NCI-H2196 (cell line): ENCODE data around the gene CYP27C1.
A peak's percentile ranks its signal among the peaks of the same experiment; 100 is the strongest.
"Not testable (repeated sequence)": the region's sequence is repeated elsewhere in the genome, so short reads cannot be mapped to it uniquely, and the experiment has no call there.

Source experiments
- DNase-seq: peaks from one replicate; lab custom pipeline; 2025; ENCODE audit not compliant: unreplicated experiment; lab: John Stamatoyannopoulos, UW

Gene CYP27C1

DNA sequence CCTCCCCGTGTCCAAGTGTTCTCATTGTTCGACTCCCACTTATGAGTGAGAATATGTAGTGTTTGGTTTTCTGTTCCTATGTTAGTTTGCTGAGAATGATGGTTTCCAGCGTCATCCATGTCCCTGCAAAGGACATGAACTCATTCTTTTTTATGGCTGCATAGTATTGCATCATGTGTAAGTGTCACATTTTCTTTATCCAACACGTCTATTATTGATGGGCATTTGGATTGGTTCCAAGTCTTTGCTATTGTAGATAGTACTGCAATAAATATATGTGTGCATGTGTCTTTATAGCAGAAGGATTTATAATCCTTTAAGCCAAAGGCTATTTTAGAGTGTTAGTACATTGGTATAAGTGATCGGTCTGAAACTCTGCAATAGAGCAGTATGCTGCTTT is 4.0 kb upstream of the CYP27C1 start:
- not testable (repeated sequence) for DNase-seq

GRCh38 chr2:127220768-127221527 is 849 bp upstream of the CYP27C1 start:
- DNase-seq: no peak

DNA sequence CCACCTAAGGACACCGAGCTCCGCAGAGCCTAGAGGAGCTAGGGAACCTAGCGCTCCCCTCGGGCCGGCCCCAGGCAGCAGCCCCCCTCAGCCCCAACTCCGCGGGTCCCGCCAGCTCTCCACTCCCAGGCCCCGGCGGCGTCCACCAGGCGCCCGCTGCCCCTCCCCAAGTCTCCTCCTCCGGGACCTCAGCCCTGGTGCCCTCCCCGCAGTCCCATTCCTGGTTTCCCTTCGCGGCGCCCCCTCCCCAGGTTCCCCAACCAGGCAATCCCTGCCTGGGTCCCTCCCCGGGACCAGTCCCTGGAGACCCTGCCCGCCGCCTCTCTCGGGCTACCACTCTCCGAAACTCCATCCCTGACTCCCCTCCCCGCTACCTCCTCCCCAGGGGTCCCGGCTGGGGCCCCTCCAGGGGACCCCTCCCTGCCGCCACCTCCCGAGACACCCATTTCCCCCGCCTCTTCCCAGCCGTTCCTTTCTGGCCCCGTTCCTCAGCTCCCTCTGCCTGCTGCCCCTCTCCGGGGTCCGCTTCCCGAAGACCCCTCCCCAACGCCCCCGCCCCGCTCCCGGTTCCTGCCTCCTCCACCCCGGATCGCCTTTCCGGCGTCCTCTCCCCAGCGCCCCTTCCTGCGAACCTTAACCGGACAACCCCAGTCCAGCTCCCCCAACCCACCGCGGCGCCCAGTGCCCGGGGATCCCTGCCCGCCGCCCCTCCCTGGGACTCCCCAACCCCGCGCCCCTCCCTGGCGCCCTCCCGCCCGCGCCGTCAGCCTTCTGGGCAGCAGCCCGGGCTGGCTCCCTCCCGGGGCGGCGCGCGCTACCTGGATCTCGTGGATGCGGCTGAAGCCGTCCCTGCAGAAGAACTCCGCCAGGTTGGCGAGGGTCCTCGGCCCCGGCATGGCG is 678 bp downstream of the CYP27C1 start:
- DNase-seq: no peak

- DNase-seq: no peak
These were observed 1.3 kb downstream of the CYP27C1 start for GRCh38 chr2:127218812-127219170.

DNA sequence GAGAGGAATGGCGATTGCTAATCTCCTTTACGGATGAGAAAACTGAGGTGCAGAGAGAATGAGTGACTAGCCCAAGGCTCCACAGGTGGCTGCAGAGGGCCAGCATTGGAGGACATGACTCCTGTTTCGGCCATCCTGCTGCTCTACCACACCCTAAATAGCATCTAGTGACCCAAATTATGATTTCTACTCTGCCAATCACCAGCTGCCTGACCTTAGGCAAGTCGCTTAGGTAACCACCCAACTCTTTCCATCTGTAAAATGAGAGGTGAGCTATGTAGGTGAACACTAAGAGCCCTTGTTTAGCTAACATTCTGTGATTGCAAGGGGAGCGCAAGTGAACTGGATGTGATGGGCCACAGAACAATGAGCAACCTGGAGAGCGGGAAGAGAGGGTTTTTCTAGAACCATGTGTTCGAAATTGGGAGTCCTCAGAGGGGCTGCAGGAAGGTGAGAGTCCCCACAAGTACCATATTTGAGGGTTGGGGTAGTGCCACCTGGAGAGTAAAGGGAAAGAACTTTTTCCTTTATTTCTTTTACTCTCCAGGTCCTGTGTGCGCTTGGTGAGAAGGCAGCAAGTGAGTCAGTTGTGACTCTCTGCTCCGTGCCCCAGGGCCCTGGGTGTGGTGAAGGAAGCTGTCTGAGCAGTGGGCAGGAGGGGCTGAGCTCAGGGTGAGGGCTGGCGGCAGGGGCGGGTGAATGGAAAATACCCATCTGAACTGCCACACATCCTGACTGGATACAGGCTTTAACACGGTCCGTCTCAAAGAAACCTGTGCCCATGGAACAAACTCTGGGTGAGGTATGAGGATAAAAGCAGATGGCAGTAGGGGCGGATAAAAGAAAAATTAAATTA is 2.4 kb downstream of the CYP27C1 start:
- no peak for DNase-seq

DNA sequence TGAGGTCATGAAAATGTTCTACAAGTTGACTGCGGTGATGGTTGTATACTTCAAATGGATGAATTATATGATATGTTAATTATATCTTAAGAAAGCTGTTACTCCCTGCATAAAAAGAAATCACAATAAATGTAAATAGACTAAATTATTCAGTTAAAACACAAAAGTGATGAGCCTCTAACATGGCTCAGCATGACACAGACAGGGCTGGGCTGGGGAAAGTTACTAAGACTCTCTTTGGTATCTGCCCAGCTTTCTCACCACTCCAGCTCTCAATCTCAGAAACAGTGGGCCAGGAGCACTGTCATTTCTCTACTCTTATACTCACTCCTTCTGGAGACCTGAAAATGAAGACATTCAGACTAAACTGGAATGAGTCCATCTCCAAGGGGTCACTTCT is 3.5 kb downstream of the CYP27C1 start:
- no peak for DNase-seq

DNA sequence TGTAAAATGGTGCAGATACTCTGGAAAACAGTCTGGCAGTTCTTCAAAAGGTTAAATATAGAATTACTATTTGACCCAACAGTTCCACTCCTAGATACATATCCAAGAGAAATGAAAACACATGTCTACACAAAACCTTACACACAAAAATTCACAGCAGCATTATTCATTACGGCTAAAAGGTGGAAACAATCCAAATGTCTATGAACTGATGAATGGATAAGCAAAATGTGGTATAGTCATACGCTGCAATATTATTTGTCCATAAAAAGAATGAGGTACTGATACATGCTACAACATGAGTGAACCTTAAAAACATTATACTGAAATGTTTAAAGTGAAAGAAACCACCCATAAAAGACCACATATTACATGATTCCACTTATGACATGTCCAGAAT is 4.0 kb downstream of the CYP27C1 start:
- no peak for DNase-seq

GRCh38 chr2:127214201-127214600 is 5.9 kb downstream of the CYP27C1 start:
- not testable (repeated sequence) for DNase-seq

- peak; percentile 87 for DNase-seq
These were observed 11.8 kb downstream of the CYP27C1 start for GRCh38 chr2:127208313-127208712.

- DNase-seq: no peak
These were observed 14.6 kb downstream of the CYP27C1 start for GRCh38 chr2:127205218-127206125.

GRCh38 chr2:127201452-127201851 is 18.6 kb downstream of the CYP27C1 start:
- DNase-seq: no peak

DNA sequence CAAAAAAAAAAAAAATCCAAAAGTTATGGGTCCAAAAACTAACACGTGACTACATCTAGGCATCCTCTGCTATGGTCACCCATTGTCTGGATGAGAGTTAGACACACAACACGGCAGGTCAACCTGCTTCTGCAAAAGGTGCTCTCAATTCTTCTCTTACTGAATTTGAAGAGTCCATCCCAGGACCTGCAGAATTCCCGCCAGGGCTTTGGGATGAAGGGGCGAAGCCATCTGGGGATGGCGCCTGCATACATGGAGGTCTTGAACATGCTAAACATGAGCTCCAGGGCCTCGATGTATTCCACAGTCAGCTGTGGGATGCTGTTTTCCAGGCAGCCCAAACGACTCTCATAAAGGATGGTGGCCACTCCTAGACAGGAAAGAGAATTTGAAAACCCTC is 19.1 kb downstream of the CYP27C1 start:
- no peak for DNase-seq

DNA sequence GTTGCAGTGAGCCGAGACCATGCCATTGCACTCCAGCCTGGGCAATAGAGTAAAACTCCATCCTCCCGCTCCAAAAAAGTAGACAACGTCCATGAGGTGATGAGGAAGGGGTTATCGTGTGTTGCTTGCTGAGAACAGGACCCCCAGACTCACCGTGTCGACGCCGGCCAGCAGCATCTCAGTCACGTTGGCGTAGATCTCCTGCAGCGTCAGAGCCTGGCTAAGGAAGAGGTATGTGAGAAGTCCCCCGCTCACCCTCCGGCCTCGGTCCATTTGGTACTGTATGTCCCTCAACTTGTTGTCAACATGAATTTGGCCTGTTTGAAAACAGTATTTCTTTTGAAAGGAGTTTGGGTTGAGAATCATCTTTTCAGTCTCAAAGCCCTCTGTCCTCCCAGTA is 20.9 kb downstream of the CYP27C1 start:
- DNase-seq: no peak

DNA sequence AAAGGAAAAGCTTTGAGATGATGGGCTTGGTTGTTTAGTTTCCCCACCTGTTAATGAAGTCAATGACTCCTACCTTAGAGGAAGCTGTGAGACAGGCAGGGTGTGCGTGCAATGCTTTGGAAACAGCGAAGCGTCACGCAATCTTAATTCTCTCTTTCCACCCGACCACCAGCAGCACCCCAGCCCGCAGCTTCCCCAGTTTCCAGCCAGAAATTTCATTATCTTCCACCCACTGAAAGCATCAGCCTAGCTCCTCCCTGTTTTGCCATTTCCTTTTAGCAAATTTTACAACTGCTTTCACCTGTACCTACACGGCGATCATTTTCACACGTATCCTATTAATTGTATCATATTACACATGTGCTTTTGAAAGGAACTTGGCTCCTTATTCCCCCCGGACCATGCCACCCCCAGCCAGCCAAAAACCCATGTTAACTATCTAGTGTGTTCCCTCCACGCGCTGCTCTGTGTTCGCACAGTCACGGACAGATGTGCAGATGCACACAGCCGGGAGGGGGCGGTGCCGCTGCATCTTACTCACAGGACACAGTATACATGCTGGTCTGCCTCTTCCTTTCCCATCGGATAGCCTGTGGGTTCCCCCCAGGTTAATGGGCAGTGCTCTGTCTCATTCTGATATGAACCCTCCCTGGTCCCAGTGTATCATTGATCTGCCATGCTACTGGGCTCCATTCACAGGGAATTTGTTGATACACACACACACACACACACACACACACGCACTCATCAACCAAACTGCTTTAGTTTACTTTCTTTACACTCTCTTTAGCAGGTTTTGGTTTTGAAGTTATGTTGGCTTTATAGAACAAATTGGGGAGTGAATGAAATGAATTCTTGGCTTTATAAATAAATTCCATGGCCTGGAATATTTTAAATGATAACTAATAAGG is 22.4 kb downstream of the CYP27C1 start:
- DNase-seq: peak; percentile 80

- peak; percentile 54 for DNase-seq
These were observed 23.1 kb downstream of the CYP27C1 start for GRCh38 chr2:127196998-127197397.

DNA sequence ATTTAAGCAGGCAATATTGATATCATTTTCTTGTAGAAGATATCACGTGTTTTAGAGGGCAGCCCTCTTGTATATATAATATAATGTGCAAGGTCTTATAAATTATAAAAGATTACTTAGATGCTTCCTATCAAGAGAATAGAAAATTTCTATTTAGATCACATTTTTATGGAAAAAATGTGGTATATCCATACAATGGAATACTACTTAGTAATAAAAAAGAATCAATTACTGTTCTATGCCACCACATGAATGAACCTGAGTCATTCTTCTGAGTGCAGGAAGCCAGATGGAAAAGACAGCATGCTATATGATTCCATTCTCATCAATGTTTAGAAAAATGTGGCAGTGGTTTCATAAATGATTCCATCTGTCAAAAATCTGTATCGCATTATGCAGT is 23.6 kb downstream of the CYP27C1 start:
- DNase-seq: no peak

DNA sequence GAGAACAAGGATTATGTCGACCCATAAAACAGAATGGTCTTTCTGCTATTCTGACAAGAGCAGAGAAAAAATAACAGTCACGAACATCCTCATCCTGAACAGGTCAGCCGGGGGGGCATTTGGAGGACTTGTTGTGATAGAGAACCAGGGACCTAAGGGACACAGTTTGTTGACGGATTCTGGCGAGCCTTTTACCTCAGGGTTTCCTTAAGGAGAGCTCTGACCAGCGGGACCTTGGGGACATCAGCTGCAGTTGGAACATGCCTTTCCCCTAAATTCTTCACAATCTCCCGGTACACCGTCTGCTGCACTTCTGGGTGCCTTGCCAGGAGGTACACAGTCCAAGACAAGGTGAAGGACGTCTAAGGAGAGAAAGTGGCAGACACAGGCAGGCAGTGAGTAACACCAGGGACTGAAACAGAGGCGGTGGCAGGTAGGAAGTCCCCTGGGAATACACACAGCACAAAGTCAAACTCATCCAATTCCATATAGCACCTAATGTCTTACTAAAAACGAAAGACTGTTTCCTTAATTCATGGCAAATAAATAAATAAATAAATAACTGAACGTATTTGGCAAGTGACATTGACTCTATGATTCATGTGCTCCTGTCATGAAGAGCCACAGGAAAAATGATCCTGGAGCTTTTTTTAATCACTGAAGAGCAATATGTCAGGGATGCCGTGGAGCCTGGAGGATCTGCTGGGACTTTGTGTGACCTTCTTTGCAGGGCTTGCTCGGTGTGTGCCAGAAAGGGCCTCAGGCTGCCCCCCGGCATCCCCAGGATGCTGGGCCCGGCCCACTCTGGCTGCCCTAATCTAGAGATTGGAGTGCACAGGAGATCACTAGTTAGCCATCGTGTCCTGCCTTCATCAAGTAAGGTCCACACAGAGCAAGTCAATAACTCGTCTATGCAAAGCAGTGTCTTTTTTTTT is 24.7 kb downstream of the CYP27C1 start:
- no peak for DNase-seq

DNA sequence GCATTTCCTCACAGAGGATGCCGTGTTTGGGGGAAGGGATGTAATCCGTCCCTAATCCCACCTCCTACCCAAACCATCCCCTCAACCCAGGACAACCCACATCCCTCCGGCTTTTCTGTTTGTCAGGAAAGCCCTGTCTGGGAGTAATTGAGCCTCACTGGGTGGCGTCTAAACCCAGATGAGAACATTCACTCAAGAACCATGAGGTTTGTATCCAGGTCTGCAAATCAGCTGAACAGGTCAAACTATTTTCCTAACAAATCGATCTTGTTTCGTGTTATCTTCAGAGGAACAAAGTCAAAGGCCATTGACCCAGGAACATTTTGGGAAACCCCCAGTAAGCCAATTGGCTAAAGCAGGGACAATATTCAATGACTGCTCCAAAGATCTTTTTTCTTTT is 25.7 kb downstream of the CYP27C1 start:
- no peak for DNase-seq
